Uterus (tissue), 2 donors: ENCODE measurements around the gene TFPI2.

Source experiments
- CTCF ChIP-seq, 4 experiments: fragments of 200-600 bp in 2 of 4; fragments of 450-650 bp in 2 of 4; sonication (generic) in 2 of 4; IDR thresholded peaks; one replicate each; pipeline ENCODE4 v1.5.1; 2016 to 2019; ENCODE audit warnings: antibody characterized with exemption in 4 of 4, mild to moderate bottlenecking in 2 of 4, moderate library complexity in 1 of 4
- POLR2A ChIP-seq, 2 donors: fragments of 450-650 bp; IDR thresholded peaks; one replicate each; pipeline ENCODE4 v1.6.1; 2016; ENCODE audit warnings: antibody characterized with exemption in 2 of 2, mild to moderate bottlenecking in 1 of 2, moderate library complexity in 1 of 2

GRCh38 chr7:93902777-93903423, 12.3 kb upstream of the TFPI2 start:
- TF ChIP-seq CTCF (IDR thresholded peaks at IDR 0.05): peak; percentile 59 to 78 (median 72)
- no peak for TF ChIP-seq POLR2A (IDR thresholded peaks at IDR 0.05)
